Esophagus muscularis mucosa (tissue), 4 donors: ENCODE results near the gene CH25H.

ENCODE experiments used
- EP300 ChIP-seq: sonication (generic); formaldehyde crosslinking; IDR thresholded peaks from one replicate; pipeline ENCODE4 v1.6.1; 2017; ENCODE audit warnings: antibody characterized with exemption
- POLR2A ChIP-seq: fragments of 450-650 bp; IDR thresholded peaks from one replicate; pipeline ENCODE4 v1.6.1; 2017; ENCODE audit warnings: antibody characterized with exemption, moderate library complexity, mild to moderate bottlenecking, low read depth
- POLR2AphosphoS5 ChIP-seq, 2 donors: sonication (generic); formaldehyde crosslinking; IDR thresholded peaks; one replicate each; pipeline ENCODE4 v1.6.1; 2017; ENCODE audit warnings: antibody characterized with exemption in 2 of 2
- TF ChIP-seq, protein P1 (sequence below), 3 experiments: fragments of 200-600 bp in 2 of 3; fragments of 450-650 bp in 1 of 3; sonication (generic) in 2 of 3; IDR thresholded peaks; one replicate each; pipeline ENCODE4 v1.5.1; 2017 to 2019; ENCODE audit warnings: antibody characterized with exemption in 3 of 3, mild to moderate bottlenecking in 2 of 3, moderate library complexity in 1 of 3

- TF ChIP-seq EP300 (no peak), POLR2A (no peak), POLR2AphosphoS5 (IDR thresholded peaks at IDR 0.05) (no peak)
- TF ChIP-seq, protein P1, sequence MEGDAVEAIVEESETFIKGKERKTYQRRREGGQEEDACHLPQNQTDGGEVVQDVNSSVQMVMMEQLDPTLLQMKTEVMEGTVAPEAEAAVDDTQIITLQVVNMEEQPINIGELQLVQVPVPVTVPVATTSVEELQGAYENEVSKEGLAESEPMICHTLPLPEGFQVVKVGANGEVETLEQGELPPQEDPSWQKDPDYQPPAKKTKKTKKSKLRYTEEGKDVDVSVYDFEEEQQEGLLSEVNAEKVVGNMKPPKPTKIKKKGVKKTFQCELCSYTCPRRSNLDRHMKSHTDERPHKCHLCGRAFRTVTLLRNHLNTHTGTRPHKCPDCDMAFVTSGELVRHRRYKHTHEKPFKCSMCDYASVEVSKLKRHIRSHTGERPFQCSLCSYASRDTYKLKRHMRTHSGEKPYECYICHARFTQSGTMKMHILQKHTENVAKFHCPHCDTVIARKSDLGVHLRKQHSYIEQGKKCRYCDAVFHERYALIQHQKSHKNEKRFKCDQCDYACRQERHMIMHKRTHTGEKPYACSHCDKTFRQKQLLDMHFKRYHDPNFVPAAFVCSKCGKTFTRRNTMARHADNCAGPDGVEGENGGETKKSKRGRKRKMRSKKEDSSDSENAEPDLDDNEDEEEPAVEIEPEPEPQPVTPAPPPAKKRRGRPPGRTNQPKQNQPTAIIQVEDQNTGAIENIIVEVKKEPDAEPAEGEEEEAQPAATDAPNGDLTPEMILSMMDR (IDR thresholded peaks at IDR 0.05): no peak
Observed at GRCh38 chr10:89160339-89160738, 46.8 kb downstream of the CH25H start.
